ENCODE measurements around the gene GPRC5C.
"Not testable (repeated sequence)": the region's sequence is repeated elsewhere in the genome, so short reads cannot be mapped to it uniquely, and the experiment has no call there.

Gene GPRC5C

DNA sequence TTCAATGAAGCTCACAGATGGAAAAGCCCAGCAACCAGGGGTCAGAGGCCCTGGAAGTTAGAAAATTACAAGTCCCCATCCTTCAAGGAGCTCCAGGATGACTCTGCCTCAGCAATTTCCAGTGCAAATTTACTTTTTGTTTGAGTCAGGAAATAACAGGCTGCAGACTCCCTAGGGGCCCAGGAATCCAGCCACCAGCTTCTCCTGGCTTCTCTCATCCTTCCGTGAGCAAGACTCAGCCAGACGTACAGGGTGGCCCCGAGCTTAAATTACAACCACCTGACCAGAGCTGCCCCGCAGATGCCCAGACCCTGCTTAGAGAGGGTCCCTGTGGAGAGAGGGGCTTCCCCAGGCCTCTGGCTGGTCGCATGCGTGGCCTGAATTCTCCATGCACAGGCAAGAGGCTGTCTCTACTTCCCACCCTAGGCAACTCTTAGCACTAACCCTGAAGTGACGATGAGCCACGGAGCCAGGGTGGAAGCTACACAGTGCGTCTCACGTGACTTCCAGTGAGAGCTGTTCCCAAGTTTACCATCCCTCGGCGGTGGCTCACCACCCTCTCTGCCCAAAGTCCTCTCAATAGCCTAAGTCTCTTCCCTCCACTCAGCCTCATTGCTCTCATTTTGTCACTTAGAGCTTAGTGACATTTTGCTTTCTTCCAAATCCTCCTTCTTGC lies 37.5 kb upstream of the GPRC5C start:
- no peak overlapping the region for H3K27ac Mint-ChIP-seq
- H3K4me3 Mint-ChIP-seq = no peak overlapping the region
- no peak for DNase-seq
- H3K4me1 Mint-ChIP-seq = peaks cover 1 to 10% of the 10 kb centered on the region in 2 donors
- ATAC-seq (replicated peaks) = no peak
- peaks cover 19 to 22% of the 10 kb centered on the region in 2 donors for H3K27me3 Mint-ChIP-seq
- H3K36me3 Mint-ChIP-seq = no peaks in the 10 kb centered on the region
- peaks cover 0 to under 1% of the 10 kb centered on the region in 2 donors for H3K9me3 Mint-ChIP-seq

DNA sequence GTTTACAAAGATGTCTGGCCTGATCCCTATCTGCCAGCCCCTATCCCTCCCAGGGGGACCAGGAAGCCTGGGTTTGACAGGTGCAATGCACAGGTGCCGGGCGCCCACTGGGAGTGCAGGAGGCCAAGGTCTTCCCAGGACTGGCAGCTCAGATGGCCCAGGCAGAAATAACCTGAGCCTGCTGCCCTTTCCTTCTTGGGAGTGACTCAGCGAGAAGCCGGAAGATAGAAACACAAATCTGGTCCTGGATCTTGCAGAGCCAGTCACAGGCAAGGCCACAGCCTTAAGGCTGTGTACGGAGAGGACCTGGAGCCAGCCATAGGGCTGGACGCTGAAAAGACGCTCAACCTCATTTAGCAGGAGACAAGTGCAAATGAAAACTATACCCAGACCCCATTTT lies 36.9 kb upstream of the GPRC5C start:
- H3K27ac Mint-ChIP-seq = no peak overlapping the region
- peaks cover 3 to 6% of the 10 kb centered on the region in 2 donors for H3K9me3 Mint-ChIP-seq
- ATAC-seq (replicated peaks) (no peak), DNase-seq (no peak)
- H3K36me3 Mint-ChIP-seq = peaks cover 0 to 2% of the 10 kb centered on the region in 2 donors
- H3K4me1 Mint-ChIP-seq = peaks cover 1 to 10% of the 10 kb centered on the region in 2 donors
- H3K27me3 Mint-ChIP-seq = peaks cover 16 to 18% of the 10 kb centered on the region in 2 donors
- no peak overlapping the region for H3K4me3 Mint-ChIP-seq

DNA sequence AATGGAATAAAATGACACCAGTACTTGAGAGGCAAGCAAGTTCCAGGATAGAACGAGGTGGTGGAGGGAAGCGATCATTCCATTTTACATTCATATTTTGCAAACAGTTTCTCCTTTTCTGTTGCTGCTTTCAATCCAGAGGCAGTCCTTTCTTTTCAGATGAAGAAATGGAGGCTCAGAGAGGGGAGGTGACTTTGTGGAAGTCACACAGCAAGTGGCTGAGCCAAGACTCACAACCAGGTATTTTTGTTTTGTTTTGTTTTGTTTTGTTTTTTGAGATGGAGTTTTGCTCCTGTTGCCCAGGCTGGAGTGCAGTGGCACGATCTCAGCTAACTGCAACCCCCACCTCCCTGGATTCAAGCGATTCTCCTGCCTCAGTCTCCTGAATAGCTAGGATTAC lies 35.3 kb upstream of the GPRC5C start:
- Mint-ChIP-seq H3K36me3 (peaks cover 0 to 2% of the 10 kb centered on the region in 2 donors), H3K27me3 (peaks cover 6 to 17% of the 10 kb centered on the region in 2 donors), H3K4me3 (no peak overlapping the region), H3K27ac (no peak overlapping the region), H3K4me1 (peaks cover 1 to 10% of the 10 kb centered on the region in 2 donors), H3K9me3 (peaks cover 3 to 10% of the 10 kb centered on the region in 2 donors)
- ATAC-seq (replicated peaks) = no peak
- DNase-seq = no peak

DNA sequence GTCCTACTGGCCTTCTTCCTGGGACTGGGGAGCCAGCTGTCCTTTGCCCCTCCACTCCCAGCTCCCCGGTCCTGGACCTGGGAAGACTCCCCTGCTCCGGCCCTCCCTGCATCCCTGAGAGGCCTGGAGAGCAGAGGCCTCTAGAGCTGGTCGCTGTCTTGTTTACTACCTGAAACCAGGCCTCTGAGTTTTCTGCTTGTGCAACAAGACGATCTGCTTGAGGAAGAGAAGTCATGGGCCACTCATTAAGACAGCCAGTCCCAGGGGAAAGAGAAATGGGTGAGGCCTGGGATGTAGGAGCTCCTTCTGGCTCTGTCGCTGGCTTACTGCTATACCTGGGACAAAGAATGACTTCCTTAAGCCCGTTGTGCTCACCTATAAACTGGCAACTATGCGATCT lies 29.8 kb upstream of the GPRC5C start:
- DNase-seq (no peak), ATAC-seq (replicated peaks) (no peak)
- Mint-ChIP-seq H3K27ac (peak overlapping the region; percentile 11), H3K9me3 (peaks cover 3 to 10% of the 10 kb centered on the region in 2 donors), H3K36me3 (peaks cover 0 to 2% of the 10 kb centered on the region in 2 donors), H3K27me3 (peaks cover 22 to 25% of the 10 kb centered on the region in 2 donors), H3K4me3 (no peak overlapping the region), H3K4me1 (peaks cover 0 to 3% of the 10 kb centered on the region in 2 donors)

DNA sequence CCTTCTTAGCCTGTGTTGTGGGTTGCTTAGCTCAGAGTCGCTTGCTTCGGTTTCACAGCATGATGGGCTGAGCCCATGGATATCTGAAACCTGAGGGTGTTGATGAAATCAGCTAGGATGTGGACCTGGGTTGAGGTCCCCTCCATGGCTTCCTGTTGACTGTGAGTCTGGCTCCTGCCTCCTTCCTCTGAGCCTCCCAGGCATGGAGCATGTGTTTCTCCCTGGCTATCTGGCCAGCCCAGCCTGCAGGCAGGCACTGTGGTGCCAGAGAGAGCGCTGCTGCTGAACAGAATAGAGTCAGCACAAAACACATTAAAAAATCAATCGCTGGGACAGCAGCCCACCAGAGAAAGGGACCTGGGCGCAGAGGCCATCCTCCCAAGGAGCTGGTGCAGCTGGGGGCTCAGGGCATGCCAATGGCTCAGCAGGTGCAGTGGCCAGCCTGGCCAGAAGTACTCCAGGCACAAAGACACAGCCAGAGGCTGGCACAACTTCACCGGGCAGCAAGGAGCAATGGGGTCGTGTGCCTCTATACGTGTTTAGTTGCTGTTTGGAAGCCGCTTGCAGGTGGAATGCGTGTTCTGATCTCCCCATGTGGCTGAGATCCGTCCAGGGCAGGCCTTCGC lies 28.3 kb upstream of the GPRC5C start:
- H3K9me3 Mint-ChIP-seq = peaks cover 3 to 10% of the 10 kb centered on the region in 2 donors
- peaks cover 0 to 2% of the 10 kb centered on the region in 2 donors for H3K36me3 Mint-ChIP-seq
- peaks cover 19 to 28% of the 10 kb centered on the region in 2 donors for H3K27me3 Mint-ChIP-seq
- no peak overlapping the region for H3K4me3 Mint-ChIP-seq
- DNase-seq = no peak
- H3K4me1 Mint-ChIP-seq = peaks cover 0 to 4% of the 10 kb centered on the region in 2 donors
- peak overlapping the region; percentile 67 for H3K27ac Mint-ChIP-seq
- no peak for ATAC-seq (replicated peaks)

DNA sequence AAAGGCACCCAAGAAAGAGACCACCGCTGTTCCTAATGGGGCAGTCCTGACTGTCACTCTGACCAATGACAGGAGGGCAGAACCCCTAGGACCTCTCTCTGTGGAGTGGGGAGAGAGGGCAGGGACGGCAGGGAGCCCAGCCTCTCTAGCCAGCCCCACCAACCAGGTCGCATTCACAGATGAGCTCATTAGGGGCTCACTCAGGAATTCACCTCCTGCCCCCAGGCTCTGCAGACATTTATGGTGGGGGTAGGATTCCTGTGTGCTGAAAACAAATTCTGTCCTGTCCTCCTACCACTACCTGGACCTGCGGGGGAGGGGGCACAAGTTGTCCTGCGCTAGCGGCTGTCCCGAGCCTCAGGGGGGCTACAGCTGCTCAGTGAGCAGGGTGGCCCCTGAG lies 27.7 kb upstream of the GPRC5C start:
- no peak overlapping the region for H3K4me3 Mint-ChIP-seq
- peaks cover 0 to 2% of the 10 kb centered on the region in 2 donors for H3K36me3 Mint-ChIP-seq
- no peak for DNase-seq
- peaks cover 0 to 4% of the 10 kb centered on the region in 2 donors for H3K4me1 Mint-ChIP-seq
- no peak overlapping the region for H3K27ac Mint-ChIP-seq
- peaks cover 3 to 10% of the 10 kb centered on the region in 2 donors for H3K9me3 Mint-ChIP-seq
- no peak for ATAC-seq (replicated peaks)
- H3K27me3 Mint-ChIP-seq = peaks cover 19 to 28% of the 10 kb centered on the region in 2 donors

DNA sequence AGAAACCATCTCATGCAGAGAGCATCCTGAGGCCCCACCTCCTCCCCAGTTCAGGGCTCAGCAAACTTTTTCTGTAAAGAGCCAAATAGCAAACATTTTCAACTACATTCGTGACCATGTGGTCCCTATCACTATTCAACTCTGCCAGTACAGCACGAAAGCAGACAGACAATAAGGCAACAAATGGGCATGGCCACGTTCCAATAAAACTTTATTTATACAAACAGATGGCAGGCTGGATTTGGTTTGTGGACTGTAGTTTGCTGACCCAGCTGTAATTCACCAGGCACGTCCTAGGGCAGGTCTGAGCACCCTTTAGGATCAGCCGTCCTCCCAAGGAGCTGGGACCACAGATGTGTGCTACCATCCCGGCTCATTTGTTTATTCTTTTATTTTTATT lies 27.1 kb upstream of the GPRC5C start:
- Mint-ChIP-seq H3K36me3 (peaks cover 0 to under 1% of the 10 kb centered on the region in 2 donors), H3K27me3 (peaks cover 13 to 28% of the 10 kb centered on the region in 2 donors), H3K9me3 (peaks cover under 1 to 6% of the 10 kb centered on the region in 2 donors), H3K4me3 (no peak overlapping the region), H3K27ac (no peak overlapping the region), H3K4me1 (peaks cover 0 to 4% of the 10 kb centered on the region in 2 donors)
- no peak for ATAC-seq (replicated peaks)
- no peak for DNase-seq

DNA sequence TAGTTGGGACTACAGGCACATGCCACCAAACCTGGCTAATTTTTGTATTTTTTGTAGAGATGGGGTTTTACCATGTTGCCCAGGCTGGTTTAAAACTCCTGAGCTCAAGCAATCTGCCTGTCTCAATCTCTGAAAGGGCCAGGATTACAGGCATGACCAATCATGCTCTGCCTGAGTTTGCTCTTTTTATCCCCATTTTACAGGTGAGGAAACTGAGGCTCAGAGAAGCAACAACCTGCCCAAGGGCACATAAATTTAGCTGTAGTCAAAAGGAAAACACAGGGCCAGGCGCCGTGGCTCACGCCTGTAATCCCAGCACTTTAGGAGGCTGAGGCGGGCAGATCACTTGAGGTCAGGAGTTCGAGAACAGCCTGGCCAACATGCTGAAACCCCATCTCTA lies 26.6 kb upstream of the GPRC5C start:
- H3K4me3 Mint-ChIP-seq; H3K9me3 Mint-ChIP-seq; H3K27ac Mint-ChIP-seq; DNase-seq; H3K36me3 Mint-ChIP-seq; ATAC-seq (replicated peaks); H3K4me1 Mint-ChIP-seq: not testable (repeated sequence)
- peaks cover 13 to 28% of the 10 kb centered on the region in 2 donors for H3K27me3 Mint-ChIP-seq

DNA sequence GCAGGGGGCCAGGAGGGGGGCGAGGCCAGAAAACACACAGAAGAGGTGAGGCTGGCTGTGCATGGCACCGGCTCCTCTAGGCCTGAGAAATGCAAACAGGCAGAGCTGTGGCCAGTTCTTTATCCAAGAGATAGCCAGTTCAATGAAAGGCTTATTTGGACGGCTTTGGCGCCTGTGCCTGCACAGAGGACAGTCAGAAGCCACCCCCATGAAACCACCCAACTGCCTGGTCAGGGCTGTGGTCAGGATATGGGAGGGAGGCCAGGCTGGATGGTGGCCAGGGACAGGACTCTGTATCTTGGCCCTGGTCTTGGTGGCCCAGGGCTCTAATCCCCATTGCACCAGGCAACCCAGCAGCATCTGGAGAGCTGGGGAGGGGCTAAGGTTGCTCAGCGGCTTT lies 24.5 kb upstream of the GPRC5C start:
- Mint-ChIP-seq H3K36me3 (peaks cover 0 to 5% of the 10 kb centered on the region in 2 donors), H3K4me3 (no peak overlapping the region), H3K4me1 (peaks cover 0 to 4% of the 10 kb centered on the region in 2 donors), H3K9me3 (peaks cover 0 to 1% of the 10 kb centered on the region in 2 donors), H3K27me3 (peaks cover 23 to 28% of the 10 kb centered on the region in 2 donors), H3K27ac (no peak overlapping the region)
- DNase-seq = no peak
- no peak for ATAC-seq (replicated peaks)

DNA sequence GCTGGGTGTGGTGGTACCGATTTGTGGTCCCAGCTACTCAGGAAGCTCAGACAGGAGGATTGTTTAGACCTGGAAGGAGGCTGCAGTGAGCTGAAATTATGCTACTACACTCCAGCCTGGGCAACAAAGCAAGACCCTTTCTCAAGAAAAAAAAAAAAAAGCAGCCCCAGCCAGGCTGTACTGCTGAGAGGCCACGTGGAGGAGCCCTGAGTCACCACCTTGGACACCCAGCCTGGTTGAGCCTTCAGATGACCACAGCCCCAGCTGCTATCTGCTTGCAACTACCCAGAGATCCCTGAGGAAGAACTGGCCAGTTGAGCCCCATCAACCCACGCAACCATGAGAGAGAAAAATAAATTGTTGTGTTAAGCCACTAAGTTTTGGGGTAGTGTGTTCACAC lies 23.6 kb upstream of the GPRC5C start:
- H3K9me3 Mint-ChIP-seq = peaks cover 0 to 1% of the 10 kb centered on the region in 2 donors
- peaks cover 23 to 28% of the 10 kb centered on the region in 2 donors for H3K27me3 Mint-ChIP-seq
- ATAC-seq (replicated peaks) (no peak), DNase-seq (no peak)
- H3K27ac Mint-ChIP-seq = no peak overlapping the region
- peaks cover under 1 to 4% of the 10 kb centered on the region in 2 donors for H3K4me1 Mint-ChIP-seq
- H3K4me3 Mint-ChIP-seq = no peak overlapping the region
- peaks cover 0 to 5% of the 10 kb centered on the region in 2 donors for H3K36me3 Mint-ChIP-seq

DNA sequence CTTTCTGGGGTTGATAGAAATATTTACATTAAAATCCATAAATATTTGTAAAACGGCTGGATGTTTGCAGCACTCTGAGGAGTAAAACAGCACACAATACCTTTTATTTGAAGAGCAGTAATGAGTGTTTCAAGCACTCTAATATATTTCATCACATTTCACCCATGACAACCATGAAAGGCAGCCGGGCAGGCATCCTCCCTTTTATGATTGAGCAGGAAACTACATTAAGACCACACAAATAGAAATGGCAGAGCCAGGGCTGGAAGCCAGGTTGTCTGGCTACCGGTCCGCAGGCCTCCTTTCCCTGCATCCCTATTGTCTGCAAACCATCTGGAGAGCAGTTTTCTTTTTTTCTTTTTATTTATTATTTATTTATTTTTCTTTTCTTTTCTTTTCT lies 23.1 kb upstream of the GPRC5C start:
- no peak for DNase-seq
- peaks cover 19 to 24% of the 10 kb centered on the region in 2 donors for H3K27me3 Mint-ChIP-seq
- no peak overlapping the region for H3K4me3 Mint-ChIP-seq
- no peak overlapping the region for H3K27ac Mint-ChIP-seq
- ATAC-seq (replicated peaks) = no peak
- H3K36me3 Mint-ChIP-seq = peaks cover 0 to 5% of the 10 kb centered on the region in 2 donors
- peaks cover 0 to 1% of the 10 kb centered on the region in 2 donors for H3K9me3 Mint-ChIP-seq
- H3K4me1 Mint-ChIP-seq = peaks cover 5 to 9% of the 10 kb centered on the region in 2 donors

DNA sequence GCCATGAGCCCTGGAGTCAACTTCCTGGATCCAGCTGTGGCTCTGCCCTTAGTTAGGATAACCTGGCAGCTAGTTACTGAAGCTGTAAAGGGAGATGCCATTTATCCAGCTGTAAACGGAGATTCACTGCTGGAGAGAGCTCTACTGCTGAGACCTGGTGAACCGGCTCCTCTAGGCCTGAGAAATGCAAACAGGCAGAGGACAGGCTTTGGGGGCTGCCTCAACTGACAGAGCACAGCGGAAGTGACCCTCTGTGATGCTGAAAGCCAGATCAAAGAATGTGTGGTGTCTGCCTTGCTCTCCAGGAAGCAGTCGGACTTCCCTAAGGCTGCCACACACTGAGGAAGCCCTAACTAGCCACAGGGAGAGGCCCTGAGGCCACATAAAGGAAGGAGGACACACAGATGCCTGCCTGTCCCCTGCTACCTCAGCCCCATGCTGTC lies 21.9 kb upstream of the GPRC5C start:
- no peak overlapping the region for H3K27ac Mint-ChIP-seq
- peaks cover 14% of the 10 kb centered on the region in 2 donors for H3K27me3 Mint-ChIP-seq
- no peak overlapping the region for H3K4me3 Mint-ChIP-seq
- peaks cover 0 to 1% of the 10 kb centered on the region in 2 donors for H3K9me3 Mint-ChIP-seq
- DNase-seq (no peak), ATAC-seq (replicated peaks) (no peak)
- peaks cover 11 to 17% of the 10 kb centered on the region in 2 donors for H3K4me1 Mint-ChIP-seq
- peaks cover 0 to 5% of the 10 kb centered on the region in 2 donors for H3K36me3 Mint-ChIP-seq

DNA sequence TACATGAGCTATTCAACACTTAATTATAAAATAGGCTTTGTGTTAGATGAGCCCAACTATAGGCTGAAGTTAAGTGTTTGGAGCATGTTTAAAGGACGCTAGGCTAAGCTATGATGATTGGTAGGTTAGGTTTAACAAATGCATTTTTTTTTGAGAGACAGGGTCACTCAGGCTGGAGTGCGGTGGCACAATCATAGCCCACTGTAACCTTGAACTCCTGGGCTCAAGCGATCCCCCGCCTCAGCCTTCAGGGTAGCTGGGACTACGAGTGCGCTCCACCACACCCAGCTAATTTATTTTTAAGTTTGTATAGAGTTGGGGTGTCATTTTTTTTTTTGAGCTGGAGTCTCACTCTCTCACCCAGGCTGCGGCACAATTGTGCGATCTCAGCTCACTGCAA lies 19.3 kb upstream of the GPRC5C start:
- Mint-ChIP-seq H3K27ac (no peak overlapping the region), H3K9me3 (peaks cover 0 to 1% of the 10 kb centered on the region in 2 donors), H3K4me3 (no peak overlapping the region), H3K4me1 (peaks cover 19 to 32% of the 10 kb centered on the region in 2 donors), H3K27me3 (peaks cover 0 to 14% of the 10 kb centered on the region in 2 donors), H3K36me3 (peaks cover 0 to 5% of the 10 kb centered on the region in 2 donors)
- DNase-seq (no peak), ATAC-seq (replicated peaks) (no peak)

DNA sequence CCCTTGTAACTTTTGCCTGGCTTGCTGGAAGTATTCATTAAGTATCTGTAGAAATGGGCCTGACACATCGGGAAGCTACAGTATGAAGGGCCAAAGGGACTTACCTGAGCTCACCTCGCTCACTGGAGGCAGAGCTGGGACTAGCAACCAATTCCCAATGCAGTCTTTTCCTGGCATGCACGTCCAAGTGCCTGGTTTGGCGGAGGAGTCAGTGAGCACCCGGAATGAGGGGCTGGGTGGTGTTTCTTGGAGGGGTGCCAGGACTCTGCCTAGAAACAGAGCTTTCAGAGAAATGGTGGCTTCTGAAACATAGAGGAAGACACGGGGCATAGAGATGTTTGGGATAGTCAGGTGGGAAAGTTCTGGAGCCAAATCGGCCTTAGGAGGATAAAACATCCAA lies 18.4 kb upstream of the GPRC5C start:
- no peak for ATAC-seq (replicated peaks)
- Mint-ChIP-seq H3K27ac (no peak overlapping the region), H3K27me3 (peaks cover 0 to 17% of the 10 kb centered on the region in 2 donors)

More for the DNA sequence above, 18.4 kb upstream of the GPRC5C start:
- Mint-ChIP-seq H3K4me1 (peaks cover 21 to 34% of the 10 kb centered on the region in 2 donors), H3K36me3 (peaks cover 0 to 5% of the 10 kb centered on the region in 2 donors), H3K9me3 (peaks cover 0 to 1% of the 10 kb centered on the region in 2 donors), H3K4me3 (no peak overlapping the region)
- DNase-seq = no peak
